GM20000 (cell line): Measurements from ENCODE around the gene TBCEL.

Experiments used
- DNase-seq: peaks from one replicate; pipeline ENCODE4 v3.0.0; 2012; ENCODE audit warnings: low spot score
- CTCF ChIP-seq: IDR thresholded peaks from 2 replicates; pipeline ENCODE4 v1.5.1; 2012; ENCODE audit warnings: mild to moderate bottlenecking, control low read depth; ENCODE audit errors: extremely low read depth, missing control alignments

Gene TBCEL

DNA sequence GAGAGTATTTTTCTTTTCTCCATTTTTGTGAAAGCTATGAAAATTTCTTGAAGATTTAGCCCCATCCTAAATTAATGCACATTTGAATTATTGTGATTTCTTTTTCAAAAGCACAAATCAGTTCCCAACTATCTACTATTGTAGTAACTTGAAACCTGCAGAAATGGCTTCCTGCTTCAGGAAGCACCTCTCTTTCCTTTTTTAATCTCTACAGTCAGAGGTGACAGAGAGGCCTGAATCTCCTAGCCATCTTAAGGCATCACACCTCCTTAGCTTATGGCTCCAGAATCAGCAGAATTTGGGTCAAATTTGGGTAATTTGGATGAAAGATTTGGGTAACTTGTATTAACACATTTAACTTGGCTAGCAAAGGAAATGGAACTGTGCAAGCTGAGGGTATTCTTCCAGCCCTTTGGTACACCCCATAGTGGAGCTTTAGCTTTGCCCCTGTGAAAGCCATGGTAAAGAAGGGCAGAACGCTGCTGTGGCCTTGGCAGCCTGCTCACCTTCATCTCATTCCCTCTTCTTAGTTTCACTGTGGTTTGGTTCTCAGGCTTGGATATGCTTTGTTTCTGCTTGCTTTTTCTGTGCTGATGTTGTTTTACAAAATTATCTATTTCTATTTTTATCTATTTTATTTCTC, 16.2 kb downstream of the TBCEL start:
- DNase-seq = no peak
- TF ChIP-seq CTCF = no peak

DNA sequence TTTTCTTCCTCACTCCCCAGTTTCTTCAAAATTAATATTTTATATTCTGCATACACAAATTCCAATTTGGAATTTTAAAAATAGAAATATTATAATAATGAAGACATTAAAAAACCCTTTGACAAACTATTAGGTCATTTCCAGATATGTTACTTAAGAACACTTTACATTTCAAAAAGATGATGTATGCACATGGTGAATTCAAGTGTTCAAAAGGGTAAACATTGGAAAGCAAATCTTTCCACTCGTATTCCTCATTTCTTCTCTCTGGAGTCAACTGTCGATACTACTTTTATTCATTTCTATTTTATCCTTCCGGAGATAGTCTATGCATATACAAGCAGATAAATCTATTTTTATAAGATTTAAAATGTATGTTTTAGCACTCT, 16.7 kb downstream of the TBCEL start:
- DNase-seq = no peak
- TF ChIP-seq CTCF = no peak

DNA sequence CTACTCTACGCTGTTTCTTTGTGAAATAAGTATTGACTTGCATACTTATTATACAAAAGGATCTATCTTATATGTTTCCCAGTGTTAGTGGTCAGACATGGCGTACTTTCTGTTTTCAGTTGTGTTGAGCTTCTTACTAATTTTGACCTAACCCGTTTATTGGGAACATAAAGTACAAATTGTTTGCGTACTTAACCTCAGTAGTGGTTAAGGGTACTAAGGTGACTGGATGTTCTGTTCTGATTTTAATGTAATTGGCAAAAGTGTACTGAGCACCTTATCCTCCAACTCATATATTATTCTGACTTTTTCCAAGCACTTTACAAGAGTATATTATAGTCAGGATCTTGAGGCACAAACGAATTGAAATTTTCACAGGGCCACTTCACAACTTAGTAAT, 17.2 kb downstream of the TBCEL start:
- no peak for TF ChIP-seq CTCF
- DNase-seq = no peak

DNA sequence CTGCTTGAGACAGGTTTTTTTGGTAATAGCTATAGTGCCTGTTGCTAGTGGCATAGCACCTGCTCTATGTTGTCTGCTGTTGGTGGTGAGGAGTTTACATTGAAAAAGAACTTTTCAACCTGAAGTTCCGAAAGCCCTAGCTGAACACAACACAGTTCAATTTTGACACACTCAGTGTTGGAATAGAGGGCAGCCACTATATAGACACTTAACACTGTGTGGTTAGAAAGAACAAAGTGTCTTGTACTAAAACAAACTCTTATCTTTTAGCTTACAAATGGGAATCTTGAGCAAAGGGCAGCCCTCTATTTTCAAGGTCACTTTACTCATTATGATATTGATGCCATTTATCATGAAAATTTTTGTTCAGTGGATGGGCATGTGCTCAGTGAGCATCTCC, 18.4 kb downstream of the TBCEL start:
- no peak for DNase-seq
- TF ChIP-seq CTCF = no peak

- TF ChIP-seq CTCF = no peak
- DNase-seq = no peak
Measured at GRCh38 chr11:121047926-121048325, 24.0 kb downstream of the TBCEL start.

- no peak for TF ChIP-seq CTCF
- no peak for DNase-seq
Measured at GRCh38 chr11:121048464-121049233, 24.7 kb downstream of the TBCEL start.

DNA sequence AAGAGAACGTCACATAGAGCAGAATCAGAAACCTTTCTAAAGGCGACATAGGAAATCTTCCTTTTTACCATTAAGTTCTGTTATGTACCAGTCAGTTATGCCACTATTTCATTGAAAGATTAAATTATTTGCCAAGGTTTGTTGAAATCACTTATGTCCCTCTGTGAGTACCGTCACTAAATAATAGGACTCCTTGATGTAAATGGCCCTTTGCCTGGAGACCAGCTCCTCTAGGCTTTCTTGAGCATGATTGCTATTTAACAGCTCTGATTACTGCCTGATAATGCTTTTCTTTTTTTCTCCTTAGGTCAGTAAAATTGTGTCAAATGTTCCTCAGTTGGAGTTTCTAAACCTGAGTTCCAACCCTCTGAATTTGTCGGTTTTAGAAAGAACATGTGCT, 29.3 kb downstream of the TBCEL start:
- TF ChIP-seq CTCF = no peak
- DNase-seq = no peak
